PC-9 (cell line): ENCODE measurements around the gene TBATA. TPM values are rescaled to one million over a fixed set of nuclear protein-coding genes. Genes with fewer than 3 reads are reported as not detected.

Experiments
- BruUV-seq: library from RNA; stranded (reverse); fragments of 400-500 nt; replicated peaks from 2 replicates; lab custom pipeline; 2021; lab: Mats Ljungman, UMichigan
- CTCF ChIA-PET: fragments of 300-600 bp; sonication (Branson Sonifier 250); formaldehyde crosslinking; loops from one replicate; lab custom pipeline; 2022; ENCODE audit warnings: antibody characterized with exemption; lab: Charles Lee
- POLR2A ChIA-PET: fragments of 300-600 bp; sonication (Branson Sonifier 250); formaldehyde crosslinking; loops from one replicate; lab custom pipeline; 2022; ENCODE audit warnings: antibody characterized with exemption; ENCODE audit not compliant: unreplicated experiment; lab: Charles Lee
- DNase-seq, 2 experiments: peaks; one replicate each; pipeline versions ENCODE4 v3.0.0 to v3.0.0-alpha.2; 2015 to 2022; ENCODE audit warnings: mixed read lengths in 1 of 2
- H2AFZ ChIP-seq: fragments of 200-600 bp; sonication (generic); 2 replicates; pipeline ENCODE4 v1.8.1; 2017; ENCODE audit warnings: antibody characterized with exemption
- H3F3A ChIP-seq: fragments of 200-600 bp; sonication (generic); 2 replicates; pipeline ENCODE4 v1.8.1; 2017; ENCODE audit warnings: antibody characterized with exemption, mild to moderate bottlenecking, low read depth; ENCODE audit not compliant: insufficient read depth
- H3K27ac ChIP-seq: fragments of 200-600 bp; sonication (generic); 2 replicates; pipeline ENCODE4 v1.6.1; 2016; ENCODE audit warnings: mixed run types
- H3K27me3 ChIP-seq: fragments of 200-600 bp; sonication (generic); 2 replicates; pipeline ENCODE4 v1.6.1; 2016; ENCODE audit warnings: low read depth, mixed run types; ENCODE audit not compliant: insufficient read depth
- H3K36me3 ChIP-seq: fragments of 200-600 bp; sonication (generic); 2 replicates; pipeline ENCODE4 v1.6.1; 2016; ENCODE audit warnings: low read depth, mixed run types
- H3K4me1 ChIP-seq: fragments of 200-600 bp; sonication (generic); replicated peaks from 2 replicates; pipeline ENCODE4 v1.6.1; 2016; ENCODE audit warnings: mixed run types; ENCODE audit not compliant: insufficient read depth
- H3K4me2 ChIP-seq: fragments of 200-600 bp; sonication (generic); 2 replicates; pipeline ENCODE4 v1.6.1; 2017; ENCODE audit warnings: mixed run types
- H3K4me3 ChIP-seq: fragments of 200-600 bp; sonication (generic); 2 replicates; pipeline ENCODE4 v1.6.1; 2016; ENCODE audit warnings: mixed run types
- H3K79me2 ChIP-seq: fragments of 200-600 bp; sonication (generic); 2 replicates; pipeline ENCODE4 v1.6.1; 2017; ENCODE audit warnings: low read depth, mixed run types
- H3K9me2 ChIP-seq: fragments of 200-600 bp; sonication (generic); 2 replicates; pipeline ENCODE4 v1.8.1; 2017; ENCODE audit warnings: mild to moderate bottlenecking; ENCODE audit not compliant: insufficient read depth
- H3K9me3 ChIP-seq: fragments of 200-600 bp; sonication (generic); 2 replicates; pipeline ENCODE4 v1.8.1; 2016; ENCODE audit warnings: low read depth; ENCODE audit not compliant: insufficient read depth
- H4K20me1 ChIP-seq: fragments of 200-600 bp; sonication (generic); 2 replicates; pipeline ENCODE4 v1.8.1; 2017; ENCODE audit not compliant: insufficient read depth
- CTCF ChIP-seq: fragments of 200-600 bp; sonication (generic); conservative IDR thresholded peaks from 2 replicates; pipeline ENCODE4 v1.6.1; 2017; ENCODE audit warnings: mixed run types, antibody characterized with exemption, mild to moderate bottlenecking, moderate library complexity
- EZH2 ChIP-seq: fragments of 200-600 bp; sonication (generic); IDR thresholded peaks from 2 replicates; pipeline ENCODE4 v1.8.0; 2017; ENCODE audit warnings: antibody characterized with exemption, low read depth
- intact Hi-C: fragments of 100-400 bp; cut with micrococcal nuclease; formaldehyde crosslinking; loops from one replicate; pipeline ENCODE4 v1.10.0; 2022; ENCODE audit not compliant: unreplicated experiment
- total RNA-seq: library from RNA; stranded (reverse); gene quantifications from 2 replicates; pipeline ENCODE4 v1.2.3, GENCODE V29; 2021

The TBATA gene
- total RNA-seq, 1 experiment from 2014 or later: not detected

GRCh38 chr10:70812814-70813213 lies 27.6 kb upstream of the TBATA start:
- peaks cover 35% of the 10 kb centered on the region for H3F3A ChIP-seq
- no peaks in the 10 kb centered on the region for H3K27me3 ChIP-seq
- ChIA-PET CTCF (interaction anchor here (0.8 kb wide), 1 partner anchor 435 kb away, joined by 7 read pairs; no protein-coding TSS in a partner anchor), POLR2A (no interaction called here)
- no peak for TF ChIP-seq EZH2
- no peak for TF ChIP-seq CTCF
- H3K36me3 ChIP-seq: 0 out of 2 replicates have a peak, but pooled peaks cover 4% of the 10 kb centered on the region
- H2AFZ ChIP-seq: no peak overlapping the region
- H3K79me2 ChIP-seq: peaks cover 12% of the 10 kb centered on the region
- intact Hi-C loops: no loop called here
- no peak overlapping the region for H3K4me2 ChIP-seq
- no peaks in the 10 kb centered on the region for H3K9me2 ChIP-seq
- BruUV-seq: no TSS peak
- H3K4me3 ChIP-seq: no peak overlapping the region
- DNase-seq: no peak
- peaks cover 45% of the 10 kb centered on the region for H3K4me1 ChIP-seq
- H3K9me3 ChIP-seq: no peaks in the 10 kb centered on the region
- H4K20me1 ChIP-seq: no peaks in the 10 kb centered on the region
- H3K27ac ChIP-seq: no peak overlapping the region

- Histone ChIP-seq H3K36me3 (no peaks in the 10 kb centered on the region), H2AFZ (no peak overlapping the region), H3K27me3 (no peaks in the 10 kb centered on the region), H3K4me3 (no peak overlapping the region), H3K9me3 (no peaks in the 10 kb centered on the region), H4K20me1 (no peaks in the 10 kb centered on the region), H3F3A (peaks cover 36% of the 10 kb centered on the region), H3K4me1 (peaks cover 45% of the 10 kb centered on the region), H3K4me2 (no peak overlapping the region), H3K9me2 (no peaks in the 10 kb centered on the region), H3K79me2 (peaks cover 3% of the 10 kb centered on the region; the same call in 1 of the 2 replicates), H3K27ac (no peak overlapping the region)
- TF ChIP-seq CTCF: no peak
- TF ChIP-seq EZH2: no peak
- intact Hi-C loops: no loop called here
- DNase-seq: no peak
- CTCF ChIA-PET: interaction anchor here (0.9 kb wide), 1 partner anchor 76 kb away, joined by 5 read pairs; no protein-coding TSS in a partner anchor
- BruUV-seq: no TSS peak
- POLR2A ChIA-PET: no interaction called here
These were observed 26.7 kb upstream of the TBATA start for GRCh38 chr10:70811881-70812280.

GRCh38 chr10:70810967-70811366 lies 25.8 kb upstream of the TBATA start:
- Histone ChIP-seq H3K4me2 (no peak overlapping the region), H3K36me3 (no peaks in the 10 kb centered on the region), H3K4me1 (peaks cover 52% of the 10 kb centered on the region), H3K27me3 (no peaks in the 10 kb centered on the region), H3F3A (peaks cover 33% of the 10 kb centered on the region), H3K9me3 (no peaks in the 10 kb centered on the region; the same call in 1 of the 2 replicates), H3K27ac (no peak overlapping the region), H4K20me1 (no peaks in the 10 kb centered on the region), H2AFZ (no peak overlapping the region), H3K4me3 (no peak overlapping the region), H3K79me2 (no peaks in the 10 kb centered on the region), H3K9me2 (no peaks in the 10 kb centered on the region)
- POLR2A ChIA-PET: no interaction called here
- intact Hi-C loops: no loop called here
- TF ChIP-seq CTCF (no peak), EZH2 (no peak)
- no peak for DNase-seq
- no TSS peak for BruUV-seq
- CTCF ChIA-PET: no interaction called here
